Right hindlimb (tissue), 1 donor: ENCODE results near the gene OR2T5.
"Not testable (repeated sequence)": the region's sequence is repeated elsewhere in the genome, so short reads cannot be mapped to it uniquely, and the experiment has no call there.

Experiments used
- DNase-seq: peaks from one replicate; pipeline ENCODE4 v3.0.0-alpha.2; 2018

OR2T5 gene, protein sequence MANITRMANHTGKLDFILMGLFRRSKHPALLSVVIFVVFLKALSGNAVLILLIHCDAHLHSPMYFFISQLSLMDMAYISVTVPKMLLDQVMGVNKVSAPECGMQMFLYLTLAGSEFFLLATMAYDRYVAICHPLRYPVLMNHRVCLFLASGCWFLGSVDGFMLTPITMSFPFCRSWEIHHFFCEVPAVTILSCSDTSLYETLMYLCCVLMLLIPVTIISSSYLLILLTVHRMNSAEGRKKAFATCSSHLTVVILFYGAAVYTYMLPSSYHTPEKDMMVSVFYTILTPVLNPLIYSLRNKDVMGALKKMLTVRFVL

DNA sequence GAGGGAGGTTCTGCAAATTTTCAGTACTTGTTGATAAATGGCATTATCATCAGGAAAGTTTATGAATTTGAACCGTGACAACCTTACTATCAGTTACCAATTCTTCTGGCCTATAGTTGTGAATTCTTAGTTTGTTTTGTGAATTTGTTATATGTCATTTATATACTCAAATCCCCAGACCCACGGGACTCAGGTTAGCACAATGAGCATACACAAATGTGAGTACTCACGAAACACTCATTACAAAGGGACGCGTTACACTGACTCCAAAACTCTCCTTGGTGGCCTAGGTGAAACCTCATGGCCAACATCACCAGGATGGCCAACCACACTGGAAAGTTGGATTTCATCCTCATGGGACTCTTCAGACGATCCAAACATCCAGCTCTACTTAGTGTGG is at the start of gene OR2T5:
TSS of gene OR2T5 (plus strand) at position 301 of the 400 bp plus-strand sequence. CDS start at position 301, 0 bp downstream.
- not testable (repeated sequence) for DNase-seq

DNA sequence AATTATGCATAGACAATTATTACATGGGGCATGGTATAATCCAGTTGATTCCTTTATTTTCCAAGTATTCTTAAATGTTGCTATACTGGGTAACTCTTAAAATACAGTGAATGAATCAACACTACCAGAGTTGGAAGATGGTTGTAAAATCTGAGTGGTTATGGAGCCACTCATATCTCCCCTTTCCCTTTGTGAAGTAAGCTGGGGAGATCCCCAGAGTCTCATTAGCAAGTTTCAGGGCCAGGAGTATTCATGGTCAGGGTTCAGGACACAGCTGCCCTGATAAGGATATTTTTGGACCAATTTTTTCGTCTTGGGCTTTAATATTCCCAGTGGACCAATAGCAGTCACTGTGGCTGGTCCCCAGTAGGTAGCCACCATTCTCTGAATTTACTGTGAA is 49.7 kb upstream of the OR2T5 start:
- not testable (repeated sequence) for DNase-seq

DNA sequence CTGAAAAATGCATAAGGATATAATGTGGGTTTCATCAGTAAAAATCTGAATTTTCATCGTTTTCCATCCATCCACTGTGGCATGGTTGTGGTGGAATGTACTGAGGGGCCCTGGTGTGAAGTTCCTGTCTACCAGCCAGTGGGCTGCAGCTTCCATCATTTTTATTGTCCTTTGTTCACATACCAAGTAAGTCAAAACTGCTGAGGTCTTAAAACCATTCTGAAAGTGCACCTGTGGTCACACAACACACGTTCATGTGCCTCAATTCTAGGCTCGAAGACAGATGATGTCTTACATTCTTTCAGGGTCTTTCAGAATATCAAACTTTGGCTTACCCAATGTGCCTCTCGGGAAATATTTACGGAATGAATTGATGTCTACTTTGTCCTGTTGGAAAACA is 49.1 kb upstream of the OR2T5 start:
- DNase-seq, result not testable (repeated sequence)

DNA sequence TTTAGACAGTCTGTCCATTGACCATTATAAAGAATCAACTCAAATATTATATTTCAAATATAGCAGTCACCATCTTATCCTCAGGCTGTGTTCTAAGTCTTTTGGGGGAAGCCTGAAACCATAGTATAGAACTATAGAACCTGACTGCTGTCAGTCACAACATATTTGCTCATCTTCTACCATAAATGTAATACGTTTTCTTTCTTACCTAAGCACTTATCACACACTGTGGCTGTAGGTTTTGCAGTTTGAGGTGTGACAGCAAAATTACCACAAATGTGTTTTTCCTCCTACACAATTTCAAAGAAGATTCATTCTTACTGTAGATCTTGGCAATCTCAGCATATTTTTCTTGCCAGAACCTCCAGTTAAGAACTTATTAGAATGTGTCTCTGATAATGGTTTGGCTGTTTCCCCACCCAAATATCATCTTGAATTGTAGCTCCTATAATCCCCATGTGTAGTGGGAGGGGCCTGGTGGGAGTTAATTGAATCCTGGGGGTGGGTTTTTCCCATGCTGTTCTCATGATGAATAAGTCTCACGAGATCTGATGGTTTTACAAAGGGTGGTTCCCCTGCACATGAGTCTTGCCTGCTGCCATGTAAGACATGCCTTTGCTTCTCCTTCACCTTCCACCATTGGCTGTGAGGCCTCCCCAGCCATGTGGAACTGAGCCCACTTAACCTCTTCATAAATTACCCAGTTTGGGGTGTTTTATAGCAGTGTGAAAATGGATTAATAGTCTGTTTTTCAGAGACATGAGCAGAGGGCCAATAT is 45.7 kb upstream of the OR2T5 start:
- not testable (repeated sequence) for DNase-seq

DNA sequence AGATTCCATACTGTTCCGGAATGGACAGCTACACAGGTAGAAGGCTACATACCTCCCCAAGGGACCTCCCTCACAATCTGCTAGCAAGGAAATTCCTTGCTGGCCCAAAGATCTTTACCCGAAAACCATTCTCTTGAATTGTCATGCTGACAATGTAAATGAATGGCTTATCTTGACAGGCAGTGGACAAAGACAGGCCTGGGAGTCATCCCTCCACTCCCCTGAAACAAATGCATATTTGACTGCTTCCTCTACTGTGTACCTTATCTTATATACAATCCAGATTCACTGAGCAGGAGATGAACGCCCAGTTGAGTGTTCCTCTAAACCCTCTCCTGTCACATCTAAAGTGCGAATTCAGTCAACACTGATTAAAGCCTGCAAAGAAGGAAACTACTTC is 43.8 kb upstream of the OR2T5 start:
- DNase-seq, result not testable (repeated sequence)

DNA sequence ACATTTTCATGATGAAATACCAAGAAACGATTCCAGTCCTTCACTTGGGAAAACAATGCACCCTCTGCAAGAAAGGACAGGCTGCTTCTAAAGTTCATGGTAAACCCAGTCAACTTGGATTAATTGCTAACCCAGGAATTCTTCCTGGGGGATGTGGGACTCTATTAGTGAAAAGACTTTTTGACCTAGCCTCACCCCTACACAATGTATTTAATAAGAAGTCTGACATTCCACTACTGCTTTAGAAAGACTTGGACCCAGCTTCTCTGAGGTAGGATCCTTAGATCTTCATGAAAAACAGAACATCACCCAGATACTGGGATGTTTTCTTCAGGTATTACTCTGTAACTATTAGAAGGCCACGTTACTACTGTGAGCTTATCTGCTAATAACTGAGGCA is 43.0 kb upstream of the OR2T5 start, which contains the start of gene OR2T2:
TSS of gene OR2T2 (plus strand) at position 239 of the 400 bp plus-strand sequence. CDS start 7,161 bp downstream, outside the sequence.
- not testable (repeated sequence) for DNase-seq

DNA sequence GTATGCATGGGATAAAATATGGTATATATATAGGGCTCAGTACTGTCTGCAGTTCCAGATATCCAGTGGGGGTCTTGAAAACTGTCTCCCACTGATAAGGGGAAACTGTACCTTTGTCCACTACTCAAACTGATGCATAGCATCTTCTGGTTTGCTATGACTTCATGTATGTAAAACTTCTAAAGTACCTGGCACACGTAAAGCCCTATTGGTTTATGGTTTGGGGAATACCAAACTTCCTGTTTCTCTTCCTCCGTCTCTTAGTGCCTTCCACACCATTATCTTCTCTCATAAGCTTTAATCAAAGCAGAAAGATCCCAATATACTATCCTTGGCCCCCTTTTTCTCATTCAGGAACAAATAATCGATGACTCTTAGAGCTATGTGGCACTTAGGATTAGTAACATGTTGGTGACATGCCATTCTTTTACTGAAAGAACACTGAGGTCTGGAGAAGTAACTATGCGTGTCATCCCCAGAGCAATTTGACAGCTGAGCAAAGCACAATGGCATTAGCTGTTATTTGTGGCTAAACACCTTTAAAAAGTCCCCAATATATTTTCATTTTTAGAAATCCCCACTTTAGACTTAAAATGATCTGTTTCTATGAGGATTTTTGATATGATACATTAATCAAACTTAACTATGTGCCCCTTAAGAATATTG is 39.8 kb upstream of the OR2T5 start:
- DNase-seq, result not testable (repeated sequence)

DNA sequence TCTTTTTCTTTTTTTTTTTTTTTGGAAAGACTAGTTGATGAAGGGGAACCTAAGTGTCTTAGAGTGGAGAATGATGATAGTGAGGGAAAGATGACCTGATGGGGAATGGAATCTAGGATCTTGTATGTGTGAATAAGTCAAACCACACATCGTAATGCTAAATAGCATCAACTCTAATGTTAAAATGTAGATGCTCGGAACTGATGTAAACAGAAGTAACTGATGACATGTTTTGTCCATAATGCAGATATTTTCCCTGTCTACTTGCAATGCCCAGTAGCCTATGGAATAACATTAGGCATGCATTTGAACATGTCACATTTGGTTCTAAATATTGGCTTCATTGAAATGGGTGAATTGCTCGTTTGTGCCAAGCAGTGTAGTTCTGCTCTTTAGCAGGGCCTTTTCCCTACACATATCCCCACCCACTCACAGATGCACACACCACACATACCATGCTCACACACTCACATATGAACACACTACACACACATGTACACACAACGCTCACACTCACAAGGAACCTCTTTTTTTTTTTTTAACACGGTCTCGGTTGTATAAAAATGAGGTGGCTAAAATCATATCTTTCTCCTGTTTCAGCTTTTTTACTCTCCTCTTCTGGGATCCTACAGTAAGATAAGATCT is 38.4 kb upstream of the OR2T5 start:
- DNase-seq, result not testable (repeated sequence)

DNA sequence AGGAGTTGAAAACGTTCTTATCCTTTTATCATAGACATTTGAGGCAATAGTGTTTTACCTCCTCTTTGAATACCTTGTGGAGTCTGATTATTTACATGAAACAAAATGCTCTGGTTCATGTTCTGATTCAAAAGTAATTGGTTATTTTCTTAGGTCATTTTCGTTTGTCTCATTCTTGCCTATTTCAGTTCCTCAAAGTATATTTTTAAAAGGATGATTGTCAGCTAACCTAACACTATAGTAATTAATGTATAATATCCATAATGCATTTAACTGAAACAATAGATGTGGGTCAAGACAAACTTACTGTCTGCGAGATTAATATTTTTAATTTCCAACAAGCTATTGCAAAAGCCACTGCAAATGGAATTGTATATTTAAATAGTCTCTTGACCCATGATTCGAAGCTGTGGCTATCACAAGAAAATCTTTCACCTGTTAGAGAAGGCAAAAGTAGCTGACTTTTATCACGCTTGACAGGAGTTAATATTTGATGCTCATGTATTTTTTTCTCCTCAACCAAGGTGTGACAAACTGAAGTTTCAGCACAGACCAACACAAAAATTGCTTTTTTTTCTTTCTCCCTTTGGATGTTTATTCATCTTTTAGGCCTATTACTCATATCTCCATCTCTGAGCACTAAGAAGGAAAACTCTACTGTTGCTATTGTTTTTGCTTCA is 37.8 kb upstream of the OR2T5 start:
- DNase-seq, result not testable (repeated sequence)

DNA sequence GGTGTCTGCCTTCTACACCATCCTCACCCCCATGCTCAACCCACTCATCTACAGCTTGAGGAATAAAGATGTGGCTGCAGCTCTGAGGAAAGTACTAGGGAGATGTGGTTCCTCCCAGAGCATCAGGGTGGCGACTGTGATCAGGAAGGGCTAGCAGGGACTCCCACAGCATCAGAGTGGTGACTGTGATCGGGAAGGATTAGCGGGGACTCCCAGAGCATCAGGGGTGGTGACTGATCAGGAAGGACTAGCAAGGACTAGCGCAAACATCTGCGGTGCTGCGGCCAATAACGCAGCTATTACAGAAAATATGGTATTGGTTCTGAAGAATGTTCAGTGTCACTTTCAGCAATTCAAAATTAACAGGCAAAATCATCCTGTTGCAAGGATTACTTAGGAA is 34.8 kb upstream of the OR2T5 start:
- DNase-seq, result not testable (repeated sequence)

DNA sequence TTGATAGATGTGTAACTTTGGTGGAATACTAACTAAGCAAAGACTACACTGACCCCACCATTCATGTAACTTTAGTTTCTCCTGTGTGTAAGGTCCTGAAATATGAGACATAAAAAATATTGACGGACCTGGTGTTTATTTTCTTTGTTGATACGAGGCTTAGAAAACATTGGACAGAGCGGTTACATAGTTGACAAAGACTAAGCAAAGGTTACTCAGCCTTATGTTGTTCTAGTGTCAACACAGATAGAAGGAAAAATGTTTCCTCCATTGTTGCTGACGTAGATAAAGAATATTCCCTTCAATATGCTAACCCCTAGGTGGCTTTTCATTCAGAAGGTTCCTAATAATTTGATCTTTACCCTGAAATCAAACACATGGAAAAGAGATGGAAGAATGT is 33.3 kb upstream of the OR2T5 start:
- not testable (repeated sequence) for DNase-seq

DNA sequence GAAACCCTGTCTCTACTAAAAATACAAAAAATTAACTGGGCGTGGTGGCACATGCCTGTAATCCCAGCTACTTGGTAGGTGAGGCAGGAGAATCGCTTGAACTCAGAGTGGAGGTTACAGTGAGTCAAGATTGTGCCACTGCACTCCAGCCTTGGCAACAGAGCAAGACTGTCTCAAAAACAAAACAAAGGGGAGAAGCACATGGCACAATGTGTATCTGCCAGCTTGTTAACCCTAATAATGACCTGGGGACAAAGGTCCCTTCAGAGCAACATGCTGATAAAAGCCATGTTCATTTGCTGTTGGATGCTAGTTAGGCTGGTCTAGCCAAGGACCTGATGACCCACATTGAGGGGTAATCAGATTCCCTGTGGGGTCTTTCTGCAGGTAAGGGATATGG is 31.8 kb upstream of the OR2T5 start:
- not testable (repeated sequence) for DNase-seq

DNA sequence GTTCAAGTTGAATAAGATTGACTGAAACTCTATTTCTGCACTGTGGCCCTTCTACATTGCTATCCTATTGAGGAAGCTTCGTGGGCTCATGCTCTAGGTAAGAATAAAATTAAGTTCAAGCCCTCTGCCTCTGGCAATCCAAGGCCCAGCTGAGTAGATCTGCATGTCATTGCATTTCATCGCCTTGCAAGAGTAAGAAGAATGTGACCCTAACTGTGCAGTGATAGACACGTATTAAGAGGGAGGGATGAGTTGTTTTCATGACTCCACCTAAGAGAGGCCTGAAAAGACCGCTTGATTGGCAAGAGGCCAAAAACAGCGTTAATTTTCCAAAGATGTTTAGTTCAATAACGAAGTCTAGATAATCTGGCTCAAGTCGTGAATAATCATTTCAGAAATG is 29.3 kb upstream of the OR2T5 start:
- DNase-seq, result not testable (repeated sequence)

DNA sequence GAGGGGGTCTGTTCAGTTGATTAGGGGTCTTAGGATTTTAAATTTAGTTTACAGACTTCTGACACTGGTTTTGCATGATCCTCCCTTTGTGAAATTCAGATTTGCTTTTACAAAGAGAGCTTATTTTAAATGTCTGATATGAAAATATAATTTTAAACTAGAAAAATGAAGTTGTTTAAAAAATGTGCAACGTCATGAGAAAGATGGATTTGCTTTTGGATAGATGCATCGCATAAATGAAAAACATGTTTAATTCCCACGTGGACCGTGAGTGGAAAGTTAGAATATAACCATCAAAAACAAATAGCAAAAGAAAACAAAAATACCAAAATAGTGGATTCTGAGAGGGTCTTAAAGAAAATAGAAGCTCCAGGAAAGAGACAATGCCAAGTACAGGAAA is 17.2 kb upstream of the OR2T5 start:
- DNase-seq, result no peak

DNA sequence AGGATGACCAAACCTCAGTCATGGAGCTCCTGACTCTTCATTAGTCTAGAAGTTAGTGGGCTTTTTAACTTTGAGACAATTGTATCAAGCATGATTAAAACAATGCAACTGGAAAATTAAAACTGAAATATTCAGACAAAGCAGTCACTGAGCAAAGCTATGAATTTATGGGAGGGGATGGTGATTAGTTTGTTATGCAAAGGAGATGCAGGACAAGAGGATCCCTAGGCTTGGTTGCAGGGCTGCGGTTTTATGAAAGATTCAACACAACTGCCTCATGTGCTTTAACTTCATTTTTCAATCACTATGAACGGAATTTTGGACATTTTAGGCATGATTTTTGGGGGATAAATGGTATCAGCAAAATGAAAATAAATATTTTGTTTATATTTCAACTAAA is 16.3 kb upstream of the OR2T5 start:
- not testable (repeated sequence) for DNase-seq

DNA sequence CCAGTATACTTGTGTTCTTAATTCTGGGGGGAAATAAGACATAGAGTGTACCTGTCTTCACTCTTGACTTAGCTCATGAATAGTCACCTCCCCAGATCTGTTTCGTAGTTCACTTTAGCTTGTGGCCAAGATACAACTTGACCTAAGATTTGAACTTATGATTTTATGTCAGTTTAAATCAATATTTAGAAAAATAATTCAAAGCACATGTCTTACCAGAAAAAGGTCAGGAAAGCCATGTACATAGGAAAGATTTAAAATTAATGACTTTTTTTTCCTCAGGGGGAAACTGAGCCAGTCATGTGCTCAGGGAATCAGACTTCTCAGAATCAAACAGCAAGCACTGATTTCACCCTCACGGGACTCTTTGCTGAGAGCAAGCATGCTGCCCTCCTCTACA is 15.3 kb upstream of the OR2T5 start, which contains the start of gene OR2T3:
TSS of gene OR2T3 (plus strand) at position 301 of the 400 bp plus-strand sequence. CDS start at position 301, 0 bp downstream.
- not testable (repeated sequence) for DNase-seq

DNA sequence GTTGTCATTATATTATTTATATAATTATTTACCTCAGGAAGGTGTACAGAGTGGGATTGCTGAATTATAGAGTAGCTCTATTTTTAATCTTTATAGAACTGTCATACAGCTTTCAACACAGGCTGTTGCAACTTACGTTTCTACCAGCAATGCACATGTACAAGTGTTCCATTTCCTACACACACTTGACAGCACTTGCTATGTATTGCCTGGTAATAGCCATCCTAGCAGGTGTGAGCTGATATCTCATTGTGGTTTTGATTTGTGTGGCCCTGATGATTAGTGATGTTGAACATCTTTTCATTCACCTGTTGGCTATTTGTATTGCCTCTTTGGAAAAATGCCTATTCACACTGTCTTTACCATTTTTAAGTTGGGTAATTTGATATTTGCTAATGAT is 12.7 kb upstream of the OR2T5 start:
- DNase-seq, result not testable (repeated sequence)

DNA sequence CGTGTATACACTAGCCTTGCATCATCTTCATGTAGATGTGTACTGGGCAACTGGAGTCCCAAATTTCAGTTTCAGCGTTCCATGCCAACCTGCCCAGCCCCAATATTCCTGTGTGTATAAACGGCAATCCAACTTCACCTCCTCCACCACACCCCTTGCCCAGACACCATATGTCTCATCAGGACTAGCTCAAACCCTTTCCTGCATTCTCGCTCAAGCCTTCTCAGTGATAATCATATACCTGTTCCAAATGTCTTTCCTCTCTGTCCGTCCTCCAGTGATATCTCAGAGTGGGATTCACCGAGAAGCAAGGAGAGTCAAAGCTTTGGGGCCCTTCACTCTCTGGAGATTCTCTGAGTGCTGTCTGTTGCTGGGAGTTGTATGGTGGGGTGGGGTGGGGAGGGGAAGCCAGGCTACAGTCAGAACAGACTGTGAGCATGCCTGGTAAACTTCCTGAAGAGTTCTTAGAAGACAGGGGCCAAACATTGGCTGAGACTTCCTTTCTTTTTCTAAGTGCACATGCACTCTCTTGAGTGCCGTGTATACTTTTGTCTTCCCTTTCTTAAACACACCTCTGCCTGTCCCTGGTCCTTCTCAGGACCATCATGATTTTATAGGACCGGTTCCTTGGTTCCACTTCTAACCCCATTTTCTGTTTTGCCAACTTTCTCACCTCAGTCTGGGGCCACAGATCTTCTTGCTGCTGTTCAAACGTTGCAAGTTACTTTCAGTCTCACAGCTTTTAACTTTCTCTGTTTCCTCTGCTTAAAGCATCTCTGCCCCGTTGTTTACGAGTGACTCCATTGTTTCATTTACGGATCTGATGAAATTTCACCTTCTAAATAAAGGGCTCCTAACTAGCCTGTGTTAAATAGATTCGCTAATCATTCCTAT is 6.5 kb upstream of the OR2T5 start:
- DNase-seq, result not testable (repeated sequence)

DNA sequence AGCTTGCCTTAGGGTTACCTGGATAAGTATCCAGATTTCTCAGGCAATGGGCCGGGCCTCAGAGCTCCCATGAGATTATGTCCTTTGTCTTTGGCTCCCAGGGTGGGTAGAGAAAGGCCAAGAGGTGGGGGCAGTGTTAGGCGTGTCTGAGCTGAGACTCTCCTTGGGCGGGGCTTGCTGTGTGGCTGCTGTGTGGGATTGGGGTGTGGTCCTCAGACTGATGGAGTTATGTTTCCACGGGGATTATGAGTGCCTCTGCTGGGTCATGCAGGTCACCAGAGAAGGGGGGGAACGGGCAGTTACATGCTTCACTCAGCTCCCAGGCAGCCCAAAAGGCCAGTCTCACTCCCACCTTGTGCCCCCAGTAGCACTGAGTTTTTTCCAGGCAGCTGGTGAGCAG is 8.3 kb downstream of the OR2T5 start:
- not testable (repeated sequence) for DNase-seq

DNA sequence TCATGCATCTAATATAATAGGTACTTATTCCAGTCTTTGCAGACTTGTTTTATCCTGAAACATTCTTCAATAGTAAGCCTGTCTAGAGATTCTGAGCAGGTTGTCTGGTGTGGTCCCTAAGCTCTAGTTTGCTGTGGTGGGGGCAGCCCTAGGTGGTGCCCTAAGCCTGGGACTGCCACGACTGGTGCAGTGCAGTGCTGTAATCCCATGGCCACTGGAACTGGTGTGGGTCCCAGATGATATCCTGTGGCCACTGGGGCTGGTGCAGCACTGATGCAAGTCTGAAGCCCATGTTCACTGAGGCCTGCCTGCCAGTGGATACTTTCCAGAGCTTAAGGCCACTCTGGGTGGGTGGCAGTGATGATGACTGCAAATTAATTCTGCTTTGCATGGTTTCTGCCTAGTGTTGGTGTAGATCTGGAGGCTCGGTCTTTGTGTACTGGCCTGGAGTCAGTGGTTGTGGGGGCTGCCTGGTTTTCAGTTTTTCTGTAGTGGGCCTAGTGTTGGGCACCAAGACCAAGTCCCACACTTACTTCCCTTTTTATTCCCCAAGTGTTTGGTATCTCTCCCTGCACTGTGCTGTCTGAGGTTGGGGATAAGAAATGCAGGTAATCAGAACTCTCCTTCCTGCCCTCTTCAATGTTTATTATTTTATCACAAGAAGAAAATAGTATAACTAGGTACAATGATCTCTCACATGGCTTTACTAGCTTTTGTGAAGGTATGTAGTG is 12.1 kb downstream of the OR2T5 start:
- DNase-seq, result not testable (repeated sequence)
